ENCODE results near the gene ACP3.
"Not testable (repeated sequence)": the region's sequence is repeated elsewhere in the genome, so short reads cannot be mapped to it uniquely, and the experiment has no call there.

Gene ACP3

GRCh38 chr3:132362329-132362728 is 45.1 kb downstream of the ACP3 start:
- no peak for DNase-seq (ENCODE audit: low read depth)

- DNase-seq (ENCODE audit: low read depth): no peak
Observed at GRCh38 chr3:132368515-132368914, 51.3 kb downstream of the ACP3 start.

- DNase-seq (ENCODE audit: low read depth): peak; percentile 15
Observed at GRCh38 chr3:132368962-132369361, 51.8 kb downstream of the ACP3 start.

GRCh38 chr3:132376945-132377354 is 59.7 kb downstream of the ACP3 start:
- DNase-seq (ENCODE audit: low read depth): not testable (repeated sequence)

- no peak for DNase-seq (ENCODE audit: low read depth)
Observed at GRCh38 chr3:132378048-132378762, 61.0 kb downstream of the ACP3 start.

GRCh38 chr3:132378846-132379245 is 61.6 kb downstream of the ACP3 start:
- DNase-seq (ENCODE audit: low read depth): no peak

GRCh38 chr3:132380920-132381319 is 63.7 kb downstream of the ACP3 start:
- DNase-seq (ENCODE audit: low read depth): no peak

GRCh38 chr3:132381348-132381944 is 64.2 kb downstream of the ACP3 start:
- no peak for DNase-seq (ENCODE audit: low read depth)

GRCh38 chr3:132382267-132382666 is 65.1 kb downstream of the ACP3 start:
- no peak for DNase-seq (ENCODE audit: low read depth)

- DNase-seq (ENCODE audit: low read depth): no peak
Observed at GRCh38 chr3:132382688-132383194, 65.5 kb downstream of the ACP3 start.

- no peak for DNase-seq (ENCODE audit: low read depth)
Observed at GRCh38 chr3:132386259-132386658, 69.1 kb downstream of the ACP3 start.

- not testable (repeated sequence) for DNase-seq (ENCODE audit: low read depth)
Observed at GRCh38 chr3:132392675-132393074, 75.5 kb downstream of the ACP3 start.

- DNase-seq (ENCODE audit: low read depth): no peak
Observed at GRCh38 chr3:132394320-132394719, 77.1 kb downstream of the ACP3 start.

- DNase-seq (ENCODE audit: low read depth): no peak
Observed at GRCh38 chr3:132395126-132395525, 77.9 kb downstream of the ACP3 start.

- no peak for DNase-seq (ENCODE audit: low read depth)
Observed at GRCh38 chr3:132396255-132396654, 79.0 kb downstream of the ACP3 start.

GRCh38 chr3:132396776-132397175 is 79.6 kb downstream of the ACP3 start:
- DNase-seq (ENCODE audit: low read depth): not testable (repeated sequence)

- peak; percentile 71 for DNase-seq (ENCODE audit: low read depth)
Observed at GRCh38 chr3:132399054-132399929, 82.1 kb downstream of the ACP3 start.

GRCh38 chr3:132401255-132401654 is 84.0 kb downstream of the ACP3 start:
- no peak for DNase-seq (ENCODE audit: low read depth)

GRCh38 chr3:132404276-132404675 is 87.1 kb downstream of the ACP3 start:
- no peak for DNase-seq (ENCODE audit: low read depth)

- DNase-seq (ENCODE audit: low read depth): no peak
Observed at GRCh38 chr3:132405188-132405587, 88.0 kb downstream of the ACP3 start.

GRCh38 chr3:132405609-132406299 is 88.5 kb downstream of the ACP3 start:
- no peak for DNase-seq (ENCODE audit: low read depth)

GRCh38 chr3:132406587-132406986 is 89.4 kb downstream of the ACP3 start:
- DNase-seq (ENCODE audit: low read depth): no peak
